WI38 (cell line): ENCODE results near the gene TEX44.
"Not testable (repeated sequence)": the region's sequence is repeated elsewhere in the genome, so short reads cannot be mapped to it uniquely, and the experiment has no call there.

Experiments
- H3K4me3 ChIP-seq: 2 replicates; pipeline ENCODE4 v1.5.1; 2011; ENCODE audit warnings: low read depth, mild to moderate bottlenecking, control low read depth, low read length
- CTCF ChIP-seq: IDR thresholded peaks from 2 replicates; pipeline ENCODE4 v1.5.1; 2012; ENCODE audit warnings: low read depth, mild to moderate bottlenecking, control low read depth, low read length

The TEX44 gene

GRCh38 chr2:231573698-231574421 lies 18.8 kb upstream of the TEX44 start:
- no peak overlapping the region for H3K4me3 ChIP-seq
- no peak for TF ChIP-seq CTCF

GRCh38 chr2:231575612-231576256 lies 16.9 kb upstream of the TEX44 start:
- TF ChIP-seq CTCF: no peak
- H3K4me3 ChIP-seq: no peak overlapping the region

GRCh38 chr2:231576465-231576864 lies 16.2 kb upstream of the TEX44 start:
- H3K4me3 ChIP-seq: no peak overlapping the region
- no peak for TF ChIP-seq CTCF

GRCh38 chr2:231578655-231579054 lies 14.0 kb upstream of the TEX44 start:
- H3K4me3 ChIP-seq: not testable (repeated sequence)

GRCh38 chr2:231579560-231579959 lies 13.1 kb upstream of the TEX44 start:
- no peak for TF ChIP-seq CTCF
- no peak overlapping the region for H3K4me3 ChIP-seq

- no peak overlapping the region for H3K4me3 ChIP-seq
- TF ChIP-seq CTCF: no peak
Measured at GRCh38 chr2:231581328-231581727, 11.3 kb upstream of the TEX44 start.

GRCh38 chr2:231583982-231584381 lies 8.7 kb upstream of the TEX44 start:
- H3K4me3 ChIP-seq: no peak overlapping the region
- TF ChIP-seq CTCF: no peak

- H3K4me3 ChIP-seq: not testable (repeated sequence)
Measured at GRCh38 chr2:231587744-231588143, 4.9 kb upstream of the TEX44 start.
